GM12878 (cell line): ENCODE data around the gene RRBP1. TPM values are rescaled to one million over a fixed set of nuclear protein-coding genes. Genes with fewer than 3 reads are reported as not detected.

Experiments used
- BMI1 ChIP-seq: fragments of 450-650 bp; IDR thresholded peaks from 2 replicates; pipeline ENCODE4 v1.6.1; 2016; ENCODE audit warnings: mild to moderate bottlenecking, moderate library complexity, borderline replicate concordance
- DPF2 ChIP-seq: fragments of 450-650 bp; IDR thresholded peaks from 2 replicates; pipeline ENCODE4 v1.6.1; 2017; ENCODE audit warnings: mild to moderate bottlenecking
- GABPA ChIP-seq: IDR thresholded peaks from 2 replicates; pipeline ENCODE4 v1.6.1; 2014; ENCODE audit warnings: antibody characterized with exemption, low read depth, mild to moderate bottlenecking, inconsistent platforms
- PML ChIP-seq: IDR thresholded peaks from 2 replicates; pipeline ENCODE4 v1.6.1; 2012; ENCODE audit warnings: low read length, inconsistent platforms
- RFX5 ChIP-seq: IDR thresholded peaks from 2 replicates; pipeline ENCODE4 v1.6.1; 2011; ENCODE audit warnings: low read depth, low read length, improper control_type of control experiment
- SMARCA5 ChIP-seq: fragments of 450-650 bp; IDR thresholded peaks from 2 replicates; pipeline ENCODE4 v1.6.1; 2017; ENCODE audit warnings: mild to moderate bottlenecking
- TAF1 ChIP-seq: IDR thresholded peaks from 2 replicates; pipeline ENCODE4 v1.6.1; 2011; ENCODE audit warnings: mild to moderate bottlenecking, low read depth, low read length, borderline replicate concordance
- YY1 ChIP-seq: IDR thresholded peaks from 2 replicates; pipeline ENCODE4 v1.6.1; 2011; ENCODE audit warnings: low read depth, mild to moderate bottlenecking, low read length
- polyA plus RNA-seq, 11 experiments: library from polyadenylated mRNA; depleted of rRNA in 4 of 11; unstranded in 6 of 11; stranded (reverse) in 5 of 11; fragments of >200 nt; fragmentation: Nextera tagmentation in 4 of 11; fragmentation: Illumina TruSeq in 1 of 11; extraction: Ambion mirVana in 4 of 11; extraction: Trizol in 1 of 11; gene quantifications; 1 replicate in 1 of 11; 2 replicates in 10 of 11; pipeline versions ENCODE4 v1.2.1 to v1.2.3, GENCODE V29; 2011 to 2016; ENCODE audit warnings: inconsistent platforms in 2 of 11, missing spikeins in 2 of 11, low read depth in 1 of 11
- total RNA-seq, 4 experiments: library from RNA; depleted of rRNA in 3 of 4; stranded (reverse); fragments of >200 nt in 3 of 4; fragmentation: Illumina TruSeq in 1 of 4; extraction: Trizol in 1 of 4; gene quantifications; 2 replicates each; pipeline versions ENCODE4 v1.2.1 to v1.2.3, GENCODE V29; 2013 to 2021
- TF ChIP-seq, protein P1 (sequence below): fragments of 450-650 bp; conservative IDR thresholded peaks from 2 replicates; pipeline ENCODE4 v1.6.1; 2017; ENCODE audit warnings: mild to moderate bottlenecking, moderate library complexity
- TF ChIP-seq, protein P2 (sequence below): IDR thresholded peaks from 2 replicates; pipeline ENCODE4 v1.6.1; 2012; ENCODE audit warnings: low read depth, low read length, improper control_type of control experiment
- TF ChIP-seq, protein P3 (sequence below): fragments of 450-650 bp; IDR thresholded peaks from 2 replicates; pipeline ENCODE4 v1.6.1; 2018; ENCODE audit warnings: borderline replicate concordance, mild to moderate bottlenecking; ENCODE audit not compliant: partially characterized antibody
- TF ChIP-seq, protein P4 (sequence below): fragments of 150-350 bp; IDR thresholded peaks from 2 replicates; pipeline ENCODE4 v1.6.1; 2014; ENCODE audit warnings: mild to moderate bottlenecking, low read depth, low read length

Gene RRBP1
- total and polyA plus RNA-seq, 10 of the 15 experiments (the other 5 are each of a cell fraction or from before 2014, with no cell fraction given), result 1.2 to 57.4 (median 24.6) TPM

DNA sequence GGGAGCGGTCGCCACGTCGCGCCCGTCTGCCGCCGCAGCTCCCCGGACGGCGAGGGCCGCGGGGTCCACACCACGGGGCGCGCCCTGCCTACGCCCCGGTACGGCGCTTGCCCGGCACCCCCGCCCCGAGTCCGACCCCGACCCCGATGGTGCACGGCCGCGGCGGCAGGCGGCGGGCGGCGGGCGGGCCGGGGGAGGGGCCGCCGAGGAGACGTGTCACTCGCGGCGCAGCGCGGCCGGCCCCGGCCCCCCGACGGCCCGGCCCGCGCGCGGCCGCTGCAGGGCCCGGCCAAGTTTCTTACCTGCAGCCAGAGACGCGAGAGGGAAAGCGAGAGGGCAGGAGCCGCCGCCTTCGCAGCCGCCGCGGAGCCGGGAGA, 328 bp downstream of the RRBP1 start (continued):
- TF ChIP-seq YY1, result no peak
- TF ChIP-seq, protein P1, sequence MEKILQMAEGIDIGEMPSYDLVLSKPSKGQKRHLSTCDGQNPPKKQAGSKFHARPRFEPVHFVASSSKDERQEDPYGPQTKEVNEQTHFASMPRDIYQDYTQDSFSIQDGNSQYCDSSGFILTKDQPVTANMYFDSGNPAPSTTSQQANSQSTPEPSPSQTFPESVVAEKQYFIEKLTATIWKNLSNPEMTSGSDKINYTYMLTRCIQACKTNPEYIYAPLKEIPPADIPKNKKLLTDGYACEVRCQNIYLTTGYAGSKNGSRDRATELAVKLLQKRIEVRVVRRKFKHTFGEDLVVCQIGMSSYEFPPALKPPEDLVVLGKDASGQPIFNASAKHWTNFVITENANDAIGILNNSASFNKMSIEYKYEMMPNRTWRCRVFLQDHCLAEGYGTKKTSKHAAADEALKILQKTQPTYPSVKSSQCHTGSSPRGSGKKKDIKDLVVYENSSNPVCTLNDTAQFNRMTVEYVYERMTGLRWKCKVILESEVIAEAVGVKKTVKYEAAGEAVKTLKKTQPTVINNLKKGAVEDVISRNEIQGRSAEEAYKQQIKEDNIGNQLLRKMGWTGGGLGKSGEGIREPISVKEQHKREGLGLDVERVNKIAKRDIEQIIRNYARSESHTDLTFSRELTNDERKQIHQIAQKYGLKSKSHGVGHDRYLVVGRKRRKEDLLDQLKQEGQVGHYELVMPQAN, result peak; percentile 67; the same call in 1 of the 2 replicates
- no peak for TF ChIP-seq DPF2
- TF ChIP-seq RFX5, result no peak
- no peak for TF ChIP-seq BMI1
- TF ChIP-seq, protein P2, sequence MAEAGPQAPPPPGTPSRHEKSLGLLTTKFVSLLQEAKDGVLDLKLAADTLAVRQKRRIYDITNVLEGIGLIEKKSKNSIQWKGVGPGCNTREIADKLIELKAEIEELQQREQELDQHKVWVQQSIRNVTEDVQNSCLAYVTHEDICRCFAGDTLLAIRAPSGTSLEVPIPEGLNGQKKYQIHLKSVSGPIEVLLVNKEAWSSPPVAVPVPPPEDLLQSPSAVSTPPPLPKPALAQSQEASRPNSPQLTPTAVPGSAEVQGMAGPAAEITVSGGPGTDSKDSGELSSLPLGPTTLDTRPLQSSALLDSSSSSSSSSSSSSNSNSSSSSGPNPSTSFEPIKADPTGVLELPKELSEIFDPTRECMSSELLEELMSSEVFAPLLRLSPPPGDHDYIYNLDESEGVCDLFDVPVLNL, result no peak
- peak; percentile 68; the same call in 1 of the 2 replicates for TF ChIP-seq SMARCA5
- TF ChIP-seq GABPA, result no peak
- no peak for TF ChIP-seq PML
- TF ChIP-seq, protein P3, sequence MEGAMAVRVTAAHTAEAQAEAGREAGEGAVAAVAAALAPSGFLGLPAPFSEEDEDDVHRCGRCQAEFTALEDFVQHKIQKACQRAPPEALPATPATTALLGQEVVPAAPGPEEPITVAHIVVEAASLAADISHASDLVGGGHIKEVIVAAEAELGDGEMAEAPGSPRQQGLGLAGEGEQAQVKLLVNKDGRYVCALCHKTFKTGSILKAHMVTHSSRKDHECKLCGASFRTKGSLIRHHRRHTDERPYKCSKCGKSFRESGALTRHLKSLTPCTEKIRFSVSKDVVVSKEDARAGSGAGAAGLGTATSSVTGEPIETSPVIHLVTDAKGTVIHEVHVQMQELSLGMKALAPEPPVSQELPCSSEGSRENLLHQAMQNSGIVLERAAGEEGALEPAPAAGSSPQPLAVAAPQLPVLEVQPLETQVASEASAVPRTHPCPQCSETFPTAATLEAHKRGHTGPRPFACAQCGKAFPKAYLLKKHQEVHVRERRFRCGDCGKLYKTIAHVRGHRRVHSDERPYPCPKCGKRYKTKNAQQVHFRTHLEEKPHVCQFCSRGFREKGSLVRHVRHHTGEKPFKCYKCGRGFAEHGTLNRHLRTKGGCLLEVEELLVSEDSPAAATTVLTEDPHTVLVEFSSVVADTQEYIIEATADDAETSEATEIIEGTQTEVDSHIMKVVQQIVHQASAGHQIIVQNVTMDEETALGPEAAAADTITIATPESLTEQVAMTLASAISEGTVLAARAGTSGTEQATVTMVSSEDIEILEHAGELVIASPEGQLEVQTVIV, result no peak
- no peak for TF ChIP-seq TAF1
- TF ChIP-seq, protein P4, sequence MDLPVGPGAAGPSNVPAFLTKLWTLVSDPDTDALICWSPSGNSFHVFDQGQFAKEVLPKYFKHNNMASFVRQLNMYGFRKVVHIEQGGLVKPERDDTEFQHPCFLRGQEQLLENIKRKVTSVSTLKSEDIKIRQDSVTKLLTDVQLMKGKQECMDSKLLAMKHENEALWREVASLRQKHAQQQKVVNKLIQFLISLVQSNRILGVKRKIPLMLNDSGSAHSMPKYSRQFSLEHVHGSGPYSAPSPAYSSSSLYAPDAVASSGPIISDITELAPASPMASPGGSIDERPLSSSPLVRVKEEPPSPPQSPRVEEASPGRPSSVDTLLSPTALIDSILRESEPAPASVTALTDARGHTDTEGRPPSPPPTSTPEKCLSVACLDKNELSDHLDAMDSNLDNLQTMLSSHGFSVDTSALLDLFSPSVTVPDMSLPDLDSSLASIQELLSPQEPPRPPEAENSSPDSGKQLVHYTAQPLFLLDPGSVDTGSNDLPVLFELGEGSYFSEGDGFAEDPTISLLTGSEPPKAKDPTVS, result no peak
- TF ChIP-seq, all 136 proteins: peak for 6
